A549 (cell line): ENCODE measurements around the gene FOXO6. TPM values are rescaled to one million over a fixed set of nuclear protein-coding genes. Genes with fewer than 3 reads are reported as not detected.

Source experiments
- ATAC-seq, 2 experiments: fragments of 200-7000 bp in 1 of 2; fragments of >200 bp in 1 of 2; cut with Nextera tagmentation in 1 of 2; cut with Tn5 transposase in 1 of 2; 3 replicates each; pipeline versions ENCODE4 v1.8.0 to v1.9.1; 2018 to 2020; ENCODE audit warnings: mild to moderate bottlenecking in 1 of 2, moderate library complexity in 1 of 2
- CTCF ChIA-PET: fragments of 300-600 bp; sonication (Branson Sonifier 250); formaldehyde crosslinking; extraction: SDS; loops from one replicate; lab custom pipeline; 2021; ENCODE audit warnings: antibody characterized with exemption, inconsistent platforms; lab: Yijun Ruan, JAX
- POLR2A ChIA-PET: fragments of 350-600 bp; formaldehyde crosslinking; extraction: SDS; loops from one replicate; lab custom pipeline; 2021; ENCODE audit warnings: antibody characterized with exemption, inconsistent platforms; lab: Yijun Ruan, JAX
- DNase-seq, 2 experiments: peaks; one replicate each; pipeline versions ENCODE4 v3.0.0 to v3.0.0-alpha.2; 2011 to 2016; ENCODE audit warnings: low read depth in 1 of 2, low spot score in 1 of 2
- FAIRE-seq: peaks from 2 replicates; lab custom pipeline; 2011; peaks lifted over from hg19 to GRCh38; lab: Jason Lieb, UNC
- H3K27ac ChIP-seq, 2 experiments: fragments of >200 bp; sonication (Bioruptor Twin); formaldehyde crosslinking; 3 replicates each; pipeline ENCODE4 v1.5.1; 2016 to 2017
- H3K4me1 ChIP-seq: fragments of >200 bp; sonication (Bioruptor Twin); formaldehyde crosslinking; 3 replicates; pipeline ENCODE4 v1.6.1; 2016
- H3K4me2 ChIP-seq: fragments of >200 bp; sonication (Bioruptor Twin); formaldehyde crosslinking; 3 replicates; pipeline ENCODE4 v1.6.1; 2016
- H3K4me3 ChIP-seq: fragments of >200 bp; sonication (Bioruptor Twin); formaldehyde crosslinking; 3 replicates; pipeline ENCODE4 v1.5.1; 2016
- H3K9me3 ChIP-seq: fragments of >200 bp; sonication (Bioruptor Twin); formaldehyde crosslinking; 3 replicates; pipeline ENCODE4 v1.6.1; 2016
- ATOH8 ChIP-seq: fragments of 250-450 bp; sonication (Bioruptor Pico); IDR thresholded peaks from 2 replicates; pipeline ENCODE4 v1.5.0; 2020; ENCODE audit warnings: low read depth, mild to moderate bottlenecking, moderate library complexity
- BCL3 ChIP-seq: fragments of >200 bp; sonication (Bioruptor Twin); formaldehyde crosslinking; IDR thresholded peaks from 3 replicates; pipeline ENCODE4 v1.6.1; 2016
- CBX2 ChIP-seq: fragments of 200-600 bp; sonication (generic); IDR thresholded peaks from 2 replicates; pipeline ENCODE4 v1.6.1; 2016; ENCODE audit warnings: low read depth, mild to moderate bottlenecking, borderline replicate concordance
- CHD2 ChIP-seq: fragments of 150-350 bp; IDR thresholded peaks from 2 replicates; pipeline ENCODE4 v1.6.1; 2014; ENCODE audit warnings: low read length; ENCODE audit not compliant: partially characterized antibody
- E2F6 ChIP-seq: IDR thresholded peaks from 2 replicates; pipeline ENCODE4 v1.6.1; 2012; ENCODE audit warnings: low read depth, borderline replicate concordance
- EHF ChIP-seq: fragments of 250-450 bp; sonication (Bioruptor Pico); IDR thresholded peaks from 2 replicates; pipeline ENCODE4 v1.5.0; 2020; ENCODE audit warnings: mild to moderate bottlenecking
- EHMT2 ChIP-seq: fragments of 200-600 bp; sonication (generic); IDR thresholded peaks from 2 replicates; pipeline ENCODE4 v1.6.1; 2016; ENCODE audit warnings: antibody characterized with exemption, low read depth, mild to moderate bottlenecking, moderate library complexity
- ESRRA ChIP-seq: fragments of 150-350 bp; IDR thresholded peaks from 2 replicates; pipeline ENCODE4 v1.6.1; 2014; ENCODE audit warnings: mild to moderate bottlenecking, low read length, borderline replicate concordance
- FOSB ChIP-seq: fragments of 250-450 bp; sonication (Bioruptor Pico); IDR thresholded peaks from 2 replicates; pipeline ENCODE4 v1.5.0; 2020; ENCODE audit warnings: mild to moderate bottlenecking, moderate library complexity
- FOXS1 ChIP-seq: fragments of 250-450 bp; sonication (Bioruptor Pico); IDR thresholded peaks from 2 replicates; pipeline ENCODE4 v1.5.0; 2020; ENCODE audit warnings: mild to moderate bottlenecking, moderate library complexity
- HOXA7 ChIP-seq: fragments of 250-450 bp; sonication (Bioruptor Pico); IDR thresholded peaks from 2 replicates; pipeline ENCODE4 v1.5.0; 2020; ENCODE audit warnings: mild to moderate bottlenecking, moderate library complexity
- HOXB5 ChIP-seq: fragments of 250-450 bp; sonication (Bioruptor Pico); IDR thresholded peaks from 2 replicates; pipeline ENCODE4 v1.5.0; 2020; ENCODE audit warnings: mild to moderate bottlenecking, moderate library complexity
- JUNB ChIP-seq: fragments of >200 bp; sonication (Bioruptor Twin); formaldehyde crosslinking; IDR thresholded peaks from 2 replicates; pipeline ENCODE4 v1.6.1; 2016
- KDM1A ChIP-seq: fragments of 200-600 bp; sonication (generic); IDR thresholded peaks from 2 replicates; pipeline ENCODE4 v1.6.1; 2016; ENCODE audit warnings: low read depth, mild to moderate bottlenecking
- KDM5A ChIP-seq: fragments of 200-600 bp; sonication (generic); IDR thresholded peaks from 2 replicates; pipeline ENCODE4 v1.6.1; 2016; ENCODE audit warnings: antibody characterized with exemption, mild to moderate bottlenecking
- MYC ChIP-seq: IDR thresholded peaks from 2 replicates; pipeline ENCODE4 v1.6.1; 2012; ENCODE audit warnings: mild to moderate bottlenecking, inconsistent platforms, low read length, improper control_type of control experiment, borderline replicate concordance
- NFE2L2 ChIP-seq: fragments of 150-350 bp; conservative IDR thresholded peaks from 2 replicates; pipeline ENCODE4 v1.6.1; 2014; ENCODE audit warnings: low read length
- PBX3 ChIP-seq: IDR thresholded peaks from 2 replicates; pipeline ENCODE4 v1.6.1; 2012
- POLR2A ChIP-seq: IDR thresholded peaks from 2 replicates; pipeline ENCODE4 v1.6.1; 2012; ENCODE audit warnings: mild to moderate bottlenecking, low read length
- POLR2AphosphoS2 ChIP-seq: conservative IDR thresholded peaks from 2 replicates; pipeline ENCODE4 v1.6.1; 2012; ENCODE audit warnings: low read length, improper control_type of control experiment, inconsistent platforms
- RFX5 ChIP-seq: fragments of 450-650 bp; IDR thresholded peaks from 2 replicates; pipeline ENCODE4 v1.7.1; 2014; ENCODE audit warnings: antibody characterized with exemption, mild to moderate bottlenecking, moderate library complexity
- SMC3 ChIP-seq: fragments of >200 bp; sonication (Bioruptor Twin); formaldehyde crosslinking; IDR thresholded peaks from 3 replicates; pipeline ENCODE4 v1.6.1; 2018; ENCODE audit warnings: inconsistent platforms
- SREBF2 ChIP-seq: fragments of 450-650 bp; IDR thresholded peaks from 2 replicates; pipeline ENCODE4 v1.6.1; 2014; ENCODE audit warnings: mild to moderate bottlenecking, moderate library complexity
- ZC3H11A ChIP-seq: fragments of 450-650 bp; IDR thresholded peaks from 2 replicates; pipeline ENCODE4 v1.6.1; 2014; ENCODE audit warnings: antibody characterized with exemption, mild to moderate bottlenecking
- ZSCAN20 ChIP-seq: fragments of 250-450 bp; sonication (Bioruptor Pico); IDR thresholded peaks from 2 replicates; pipeline ENCODE4 v1.8.0; 2022; ENCODE audit warnings: mild to moderate bottlenecking, moderate library complexity
- WGBS: methylation state at CpG from one replicate; pipeline ENCODE4 v1.1.6; 2017; ENCODE audit errors: missing lambda C conversion rate; 5-methylcytosine and 5-hydroxymethylcytosine counted together
- polyA plus RNA-seq, 4 experiments: library from polyadenylated mRNA; depleted of rRNA in 3 of 4; stranded (reverse); fragments of >200 nt; fragmentation: RNase III in 1 of 4; extraction: RNeasy Plus Mini Kit Qiagen cat#74134 plus additional on column Dnase treatment in 1 of 4; gene quantifications; 2 replicates in 3 of 4; 3 replicates in 1 of 4; pipeline ENCODE4 v1.2.3, GENCODE V29; 2011 to 2017

The FOXO6 gene
- polyA plus RNA-seq, 2 of the 4 experiments (the other 2 are of a cell fraction): 0.10 to 0.25 TPM

GRCh38 chr1:41389009-41389408 is 27.8 kb downstream of the FOXO6 start:
- Histone ChIP-seq H3K4me3 (no peak overlapping the region), H3K4me2 (no peak overlapping the region), H3K27ac (no peak overlapping the region), H3K4me1 (no peaks in the 10 kb centered on the region), H3K9me3 (no peaks in the 10 kb centered on the region)
- ATAC-seq (no peak), FAIRE-seq (no peak), DNase-seq (no peak)
- ChIA-PET CTCF (interaction anchor here (0.9 to 1.8 kb wide), 3 partner anchors 28 to 106 kb away, joined by 3 to 7 read pairs (median 5); no protein-coding TSS in a partner anchor), POLR2A (no interaction called here)
- 65% methylated on average over 2 of the region's 2 CpGs for WGBS
- TF ChIP-seq BCL3: no peak
- no peak for TF ChIP-seq ZSCAN20 (CRISPR knock-in tag)

- H3K4me2 ChIP-seq: no peak overlapping the region
- CTCF ChIA-PET: interaction anchor here (0.7 to 1.0 kb wide), 2 partner anchors 26 to 29 kb away, joined by 3 read pairs; partner anchors contain the start of gene FOXO6
- H3K4me3 ChIP-seq: no peak overlapping the region
- DNase-seq (no peak), FAIRE-seq (no peak)
- H3K9me3 ChIP-seq: no peaks in the 10 kb centered on the region
- H3K27ac ChIP-seq: no peak overlapping the region
- no peak for TF ChIP-seq HOXB5 (CRISPR knock-in tag)
- no peak for TF ChIP-seq KDM5A
- TF ChIP-seq ZSCAN20 (CRISPR knock-in tag): no peak
- no peak for TF ChIP-seq ESRRA
- no peak for TF ChIP-seq SREBF2
- no peak for TF ChIP-seq ATOH8 (CRISPR knock-in tag)
- no peak for TF ChIP-seq KDM1A
- no peak for TF ChIP-seq E2F6
- no peak for TF ChIP-seq PBX3
- no peak for TF ChIP-seq CBX2
- no peak for TF ChIP-seq NFE2L2
- TF ChIP-seq HOXA7: no peak
- no peak for TF ChIP-seq FOSB (CRISPR knock-in tag)
- no peak for TF ChIP-seq RFX5
- TF ChIP-seq, all 56 proteins: peak for 0
- POLR2A ChIA-PET: no interaction called here
- 79% methylated on average over 6 of the region's 10 CpGs for WGBS
- ATAC-seq: no peak
- H3K4me1 ChIP-seq: no peaks in the 10 kb centered on the region
Observed at GRCh38 chr1:41390166-41390565, 28.9 kb downstream of the FOXO6 start.

- TF ChIP-seq FOXS1 (CRISPR knock-in tag) (no peak), CHD2 (no peak), EHF (CRISPR knock-in tag) (no peak), JUNB (no peak), MYC (no peak), POLR2AphosphoS2 (no peak), SMC3 (no peak), HOXB5 (CRISPR knock-in tag) (no peak), EHMT2 (no peak), BCL3 (no peak), PBX3 (no peak), POLR2A (no peak), ZC3H11A (no peak)
- TF ChIP-seq, all 56 proteins: peak for 0
- ChIA-PET POLR2A (no interaction called here), CTCF (interaction anchor here (0.7 to 1.0 kb wide), 3 partner anchors 26 to 29 kb away, joined by 3 read pairs; partner anchors contain the start of gene FOXO6)
- WGBS: 75% methylated on average over 1 of the region's 1 CpG
- H3K9me3 ChIP-seq: no peaks in the 10 kb centered on the region
- FAIRE-seq (no peak), ATAC-seq (no peak), DNase-seq (no peak)
- no peak overlapping the region for H3K27ac ChIP-seq
- H3K4me3 ChIP-seq: no peak overlapping the region
- H3K4me1 ChIP-seq: no peaks in the 10 kb centered on the region
- H3K4me2 ChIP-seq: no peak overlapping the region
Observed at GRCh38 chr1:41390573-41390972, 29.3 kb downstream of the FOXO6 start.
